ENCODE measurements around the gene SYT4. TPM values are rescaled to one million over a fixed set of nuclear protein-coding genes. Genes with fewer than 3 reads are reported as not detected.

The SYT4 gene
- total and polyA plus RNA-seq, 11 donors, result 17.0 TPM; not detected in 10

GRCh38 chr18:43247944-43248343 lies 29.3 kb downstream of the SYT4 start:
- H3K27me3 ChIP-seq, result no peaks in the 10 kb centered on the region
- no peak for ATAC-seq
- TF ChIP-seq, protein P1, sequence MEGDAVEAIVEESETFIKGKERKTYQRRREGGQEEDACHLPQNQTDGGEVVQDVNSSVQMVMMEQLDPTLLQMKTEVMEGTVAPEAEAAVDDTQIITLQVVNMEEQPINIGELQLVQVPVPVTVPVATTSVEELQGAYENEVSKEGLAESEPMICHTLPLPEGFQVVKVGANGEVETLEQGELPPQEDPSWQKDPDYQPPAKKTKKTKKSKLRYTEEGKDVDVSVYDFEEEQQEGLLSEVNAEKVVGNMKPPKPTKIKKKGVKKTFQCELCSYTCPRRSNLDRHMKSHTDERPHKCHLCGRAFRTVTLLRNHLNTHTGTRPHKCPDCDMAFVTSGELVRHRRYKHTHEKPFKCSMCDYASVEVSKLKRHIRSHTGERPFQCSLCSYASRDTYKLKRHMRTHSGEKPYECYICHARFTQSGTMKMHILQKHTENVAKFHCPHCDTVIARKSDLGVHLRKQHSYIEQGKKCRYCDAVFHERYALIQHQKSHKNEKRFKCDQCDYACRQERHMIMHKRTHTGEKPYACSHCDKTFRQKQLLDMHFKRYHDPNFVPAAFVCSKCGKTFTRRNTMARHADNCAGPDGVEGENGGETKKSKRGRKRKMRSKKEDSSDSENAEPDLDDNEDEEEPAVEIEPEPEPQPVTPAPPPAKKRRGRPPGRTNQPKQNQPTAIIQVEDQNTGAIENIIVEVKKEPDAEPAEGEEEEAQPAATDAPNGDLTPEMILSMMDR (IDR thresholded peaks at IDR 0.05), result no peak
- TF ChIP-seq POLR2A (IDR thresholded peaks at IDR 0.05), result no peak
- H3K9me3 ChIP-seq, result no peaks in the 10 kb centered on the region
- H3K36me3 ChIP-seq, result no peaks in the 10 kb centered on the region
- no peak overlapping the region for H3K27ac ChIP-seq
- WGBS, 4 donors, result 86 to 100% (median 91%) methylated on average over 1 of the region's 1 CpG
- DNase-seq, result no peak
- no peaks in the 10 kb centered on the region for H3K4me1 ChIP-seq
- intact Hi-C loops (cut with DNase I), result loop anchor here in 1 of 10 donors (10.0 kb wide), 1 partner anchor 633 kb away; no protein-coding TSS in a partner anchor
- H3K4me3 ChIP-seq, result no peak overlapping the region

DNA sequence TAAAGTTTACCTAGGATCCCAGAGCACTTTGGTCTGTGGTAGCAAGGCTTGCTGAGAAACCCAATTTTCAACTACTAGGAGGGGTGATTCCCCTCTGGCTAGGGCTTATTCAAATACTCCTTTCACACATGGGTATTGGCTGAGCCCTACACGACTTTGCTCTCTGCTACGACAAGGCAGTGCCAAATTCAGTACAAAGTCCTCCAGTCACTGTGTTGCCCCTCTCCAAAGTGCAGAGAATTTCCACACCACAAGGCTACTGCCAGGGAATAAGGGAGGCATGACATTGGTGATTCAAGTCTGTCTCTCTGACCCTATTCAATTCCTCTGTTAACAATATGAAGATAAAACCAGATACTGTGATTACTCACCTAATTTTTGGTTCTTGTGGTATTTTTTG lies 38.9 kb downstream of the SYT4 start:
- intact Hi-C loops (cut with DNase I), result no loop called here
- Histone ChIP-seq H3K4me3 (no peak overlapping the region), H3K9me3 (no peaks in the 10 kb centered on the region), H3K4me1 (no peaks in the 10 kb centered on the region), H3K36me3 (no peaks in the 10 kb centered on the region), H3K27ac (no peak overlapping the region), H3K27me3 (no peaks in the 10 kb centered on the region)
- no peak for ATAC-seq
- no peak for TF ChIP-seq POLR2A (IDR thresholded peaks at IDR 0.05)
- WGBS, 4 donors, result 67 to 84% (median 76%) methylated on average over 2 of the region's 2 CpGs
- no peak for DNase-seq

DNA sequence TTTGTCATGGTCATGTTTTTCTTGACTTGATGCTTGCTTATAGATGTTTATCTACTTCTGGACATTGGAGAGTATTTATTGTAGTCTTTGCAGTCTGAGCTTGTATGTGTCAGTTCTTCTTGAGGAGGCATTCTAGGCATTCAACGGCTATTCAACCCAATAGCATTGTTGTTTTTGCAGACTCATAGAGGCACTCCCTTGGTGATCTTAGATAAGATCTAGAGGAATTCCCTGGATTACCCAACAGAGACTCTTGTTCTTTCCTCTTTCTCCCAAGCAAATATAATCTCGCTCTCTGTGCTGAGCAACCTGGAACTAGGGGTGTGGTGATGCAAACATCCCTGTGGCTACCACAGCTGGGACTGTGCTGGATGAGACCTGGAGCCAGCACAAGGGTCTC lies 40.4 kb downstream of the SYT4 start:
- DNase-seq (no peak), ATAC-seq (no peak)
- Histone ChIP-seq H3K9me3 (no peaks in the 10 kb centered on the region), H3K36me3 (no peaks in the 10 kb centered on the region), H3K27ac (no peak overlapping the region), H3K27me3 (no peaks in the 10 kb centered on the region), H3K4me1 (no peaks in the 10 kb centered on the region), H3K4me3 (no peak overlapping the region)
- intact Hi-C loops (cut with DNase I), result no loop called here
- WGBS, 4 donors, result 68 to 82% (median 73%) methylated on average over 2 of the region's 2 CpGs
- TF ChIP-seq POLR2A (IDR thresholded peaks at IDR 0.05), result no peak
- TF ChIP-seq, protein P1 (IDR thresholded peaks at IDR 0.05), result no peak

- Histone ChIP-seq H3K27me3 (no peaks in the 10 kb centered on the region), H3K4me3 (no peak overlapping the region), H3K9me3 (no peaks in the 10 kb centered on the region), H3K36me3 (no peaks in the 10 kb centered on the region), H3K27ac (no peak overlapping the region), H3K4me1 (no peaks in the 10 kb centered on the region)
- ATAC-seq (no peak), DNase-seq (no peak)
- intact Hi-C loops (cut with DNase I), result no loop called here
- TF ChIP-seq, protein P1 (IDR thresholded peaks at IDR 0.05), result no peak
- no peak for TF ChIP-seq POLR2A (IDR thresholded peaks at IDR 0.05)
- 78 to 85% (median 83%) methylated on average over 2 of the region's 2 CpGs for WGBS, 4 donors
These were observed 42.4 kb downstream of the SYT4 start for GRCh38 chr18:43234889-43235288.

DNA sequence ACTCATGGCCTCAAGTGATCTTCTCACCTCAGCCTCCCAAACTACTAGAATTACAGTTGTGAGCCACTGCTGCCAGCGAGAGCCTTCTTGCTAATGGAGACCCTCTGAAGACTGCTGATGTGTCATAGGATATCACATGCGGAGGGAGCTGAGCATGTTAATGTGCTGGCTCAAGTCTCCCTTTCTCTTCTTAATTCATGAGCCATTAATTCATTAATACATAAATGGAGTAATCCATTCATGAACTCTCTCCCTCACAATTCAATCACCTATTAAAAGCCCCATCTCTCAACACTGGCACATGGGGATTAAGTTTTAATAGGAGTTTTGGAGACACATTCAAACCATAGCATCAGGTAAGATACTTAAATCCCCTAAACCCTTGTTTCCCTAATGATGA lies 54.8 kb downstream of the SYT4 start:
- Histone ChIP-seq H3K36me3 (no peaks in the 10 kb centered on the region), H3K4me3 (no peak overlapping the region), H3K9me3 (no peaks in the 10 kb centered on the region), H3K27ac (no peak overlapping the region), H3K27me3 (no peaks in the 10 kb centered on the region), H3K4me1 (no peaks in the 10 kb centered on the region)
- WGBS, 4 donors, result 83 to 91% (median 83%) methylated on average over 2 of the region's 2 CpGs
- intact Hi-C loops (cut with DNase I), result no loop called here
- DNase-seq (no peak), ATAC-seq (no peak)
- TF ChIP-seq, protein P1 (IDR thresholded peaks at IDR 0.05), result no peak
- no peak for TF ChIP-seq POLR2A (IDR thresholded peaks at IDR 0.05)
